Neural progenitor cell (in vitro differentiated cells): Measurements from ENCODE around the gene DNASE2.

Source experiments
- CTCF ChIP-seq: fragments of 200-600 bp; sonication (generic); IDR thresholded peaks from 2 replicates; pipeline ENCODE4 v1.5.1; 2017; ENCODE audit warnings: antibody characterized with exemption, mild to moderate bottlenecking
- EZH2 ChIP-seq: fragments of 200-600 bp; sonication (generic); IDR thresholded peaks from 2 replicates; pipeline ENCODE4 v1.6.1; 2017; ENCODE audit warnings: antibody characterized with exemption, mild to moderate bottlenecking, moderate library complexity
- EZH2phosphoT487 ChIP-seq: fragments of 200-600 bp; sonication (generic); IDR thresholded peaks from 2 replicates; pipeline ENCODE4 v1.6.1; 2017; ENCODE audit warnings: antibody characterized with exemption

GRCh38 chr19:12875086-12875485 is 6.2 kb downstream of the DNASE2 start:
- no peak for TF ChIP-seq CTCF
- no peak for TF ChIP-seq EZH2phosphoT487
- TF ChIP-seq EZH2, result no peak
